Measurements from ENCODE around the gene IQGAP1.
A peak's percentile ranks its signal among the peaks of the same experiment; 100 is the strongest.

Gene IQGAP1

DNA sequence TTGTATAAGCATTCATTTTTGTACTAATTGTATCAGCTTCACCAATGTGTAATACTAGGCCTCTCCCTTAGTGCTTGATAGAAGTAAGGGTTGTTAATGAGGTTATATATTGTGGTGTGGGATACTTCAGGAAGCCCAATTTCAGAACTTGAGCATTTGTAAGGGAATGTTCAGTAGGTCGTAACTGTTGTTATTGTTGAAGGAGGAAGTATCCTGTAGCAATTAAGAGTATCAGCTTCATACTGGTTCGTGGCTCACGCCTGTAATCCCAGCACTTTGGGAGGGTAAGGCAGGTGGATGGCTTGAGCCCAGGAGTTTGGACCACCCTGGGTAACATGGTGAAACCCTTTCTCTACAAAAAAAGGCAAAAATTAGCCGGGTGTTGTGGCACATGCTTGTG is 30.6 kb downstream of the IQGAP1 start:
- TF ChIP-seq JUND (IDR thresholded peaks at IDR 0.05; ENCODE audit: low read depth) = no peak
- in situ Hi-C loops (cut with HindIII; ENCODE audit: low pct_unique_long_range_greater_than_20kb, low sequenced_read_pairs) = no loop called here
- no peak for DNase-seq (ENCODE audit: low read depth in 1 of 2, low spot score in 1 of 2)

DNA sequence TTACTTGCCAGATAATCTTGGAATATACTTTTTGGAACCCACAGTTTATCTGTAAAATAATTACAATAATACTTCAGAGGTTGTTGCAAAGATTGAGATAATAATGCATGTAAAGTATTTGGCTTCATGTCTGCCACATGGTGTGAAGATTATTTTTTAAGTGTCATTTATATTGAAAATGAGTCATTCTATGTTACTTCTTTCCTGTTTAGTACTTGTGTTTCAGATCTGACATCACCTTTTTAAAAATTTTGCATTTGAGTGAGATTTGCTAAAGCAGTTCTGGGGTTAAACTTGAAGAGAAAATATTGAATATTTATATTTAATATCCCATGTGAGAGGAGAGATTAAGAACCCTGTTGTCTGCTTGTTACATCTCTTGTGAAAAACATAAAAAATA is 31.2 kb downstream of the IQGAP1 start:
- no peak for DNase-seq (ENCODE audit: low read depth in 1 of 2, low spot score in 1 of 2)
- in situ Hi-C loops (cut with HindIII; ENCODE audit: low pct_unique_long_range_greater_than_20kb, low sequenced_read_pairs) = no loop called here
- no peak for TF ChIP-seq JUND (IDR thresholded peaks at IDR 0.05; ENCODE audit: low read depth)

DNA sequence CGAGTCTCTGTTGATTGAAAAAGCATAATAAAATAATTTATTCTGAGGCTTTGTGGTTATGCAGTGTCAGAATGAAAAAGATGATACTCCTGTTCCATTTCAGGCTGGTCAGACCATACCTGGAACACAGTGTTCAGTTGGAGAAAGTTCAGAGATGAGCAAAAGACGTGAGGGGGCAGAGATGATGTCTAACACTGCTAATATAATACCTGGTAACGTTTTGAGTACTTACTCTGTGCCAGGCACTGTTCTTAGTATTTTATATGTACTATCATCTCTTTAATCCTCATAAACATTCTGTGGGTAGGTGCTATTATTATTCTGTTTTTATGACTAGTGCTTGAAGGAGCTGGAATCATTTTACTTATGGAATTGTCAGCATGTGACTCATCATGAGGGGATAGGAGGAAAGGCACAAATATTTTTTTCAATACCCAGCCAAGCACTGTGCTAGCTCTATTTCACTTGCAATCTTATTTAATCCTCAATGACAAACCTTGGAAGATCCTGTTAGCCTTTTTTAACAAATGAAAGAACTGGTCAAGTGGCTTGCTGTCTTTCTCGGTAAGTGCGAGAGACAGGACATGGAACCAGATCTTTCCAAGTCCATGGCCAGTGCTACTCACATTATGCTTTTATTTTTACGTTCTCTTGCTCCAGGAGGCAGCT is 31.8 kb downstream of the IQGAP1 start:
- TF ChIP-seq JUND (IDR thresholded peaks at IDR 0.05; ENCODE audit: low read depth) = no peak
- in situ Hi-C loops (cut with HindIII; ENCODE audit: low pct_unique_long_range_greater_than_20kb, low sequenced_read_pairs) = no loop called here
- DNase-seq (ENCODE audit: low read depth in 1 of 2, low spot score in 1 of 2) = no peak

DNA sequence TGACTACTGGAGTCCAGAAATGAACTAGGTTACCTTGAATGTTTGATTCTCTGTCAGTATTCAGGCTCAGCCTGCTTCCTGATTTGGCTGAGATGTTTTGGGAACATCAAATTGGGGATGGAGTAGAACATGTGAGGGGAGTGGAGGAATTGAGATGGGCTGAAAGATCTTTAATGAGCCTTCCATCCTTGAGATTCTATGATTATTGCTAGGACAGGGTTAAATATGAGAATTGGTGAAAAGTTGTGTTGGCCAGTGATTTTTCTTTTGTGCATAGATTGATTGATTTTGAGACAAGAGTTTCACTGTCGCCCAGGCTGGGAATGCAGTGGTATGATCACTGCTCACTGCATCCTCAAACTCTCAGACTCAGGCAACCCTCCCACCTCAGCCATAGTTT is 32.4 kb downstream of the IQGAP1 start:
- no peak for DNase-seq (ENCODE audit: low read depth in 1 of 2, low spot score in 1 of 2)
- no peak for TF ChIP-seq JUND (IDR thresholded peaks at IDR 0.05; ENCODE audit: low read depth)
- in situ Hi-C loops (cut with HindIII; ENCODE audit: low pct_unique_long_range_greater_than_20kb, low sequenced_read_pairs) = no loop called here

DNA sequence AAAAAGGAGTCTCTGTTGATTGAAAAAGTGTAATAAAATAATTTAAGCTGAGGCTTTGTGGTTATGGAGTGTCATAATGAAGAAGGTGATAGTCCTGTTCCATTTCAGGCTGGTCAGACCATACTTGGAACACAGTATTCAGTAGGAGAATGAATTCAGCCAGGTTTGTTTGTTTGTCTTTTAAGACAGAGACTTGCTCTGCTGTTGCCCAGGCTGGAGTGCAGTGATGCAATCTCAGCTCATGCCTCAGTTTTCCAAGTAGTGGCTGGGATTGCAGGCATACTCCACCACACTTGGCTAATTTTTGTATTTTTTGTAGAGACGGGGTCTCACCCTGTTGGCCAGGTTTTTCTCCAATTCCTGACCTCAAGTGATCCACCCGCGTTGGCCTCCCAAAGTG is 33.5 kb downstream of the IQGAP1 start:
- TF ChIP-seq JUND (IDR thresholded peaks at IDR 0.05; ENCODE audit: low read depth) = no peak
- peak in 1 of 2 experiments; percentile 18 for DNase-seq (ENCODE audit: low read depth in 1 of 2, low spot score in 1 of 2)
- in situ Hi-C loops (cut with HindIII; ENCODE audit: low pct_unique_long_range_greater_than_20kb, low sequenced_read_pairs) = no loop called here

DNA sequence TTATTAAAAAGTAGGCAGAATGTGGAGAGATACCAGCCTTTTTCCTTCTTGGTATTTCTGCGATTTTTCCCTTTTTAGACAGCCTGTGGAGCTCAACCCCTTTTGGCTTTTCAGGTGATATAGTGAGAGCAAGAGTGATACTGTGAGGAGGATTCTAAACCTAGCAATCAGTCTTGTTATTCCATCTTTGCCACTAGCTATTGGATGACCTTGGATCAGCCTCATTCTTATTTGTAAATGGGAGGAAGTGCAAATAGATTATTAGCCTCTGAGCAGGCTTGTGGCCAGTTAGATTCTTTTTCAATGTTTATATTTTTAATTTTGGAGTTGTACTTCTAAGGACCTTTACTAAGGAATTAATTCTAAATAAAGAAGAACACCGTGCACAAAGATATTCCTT is 34.0 kb downstream of the IQGAP1 start:
- TF ChIP-seq JUND (IDR thresholded peaks at IDR 0.05; ENCODE audit: low read depth) = no peak
- in situ Hi-C loops (cut with HindIII; ENCODE audit: low pct_unique_long_range_greater_than_20kb, low sequenced_read_pairs) = no loop called here
- no peak for DNase-seq (ENCODE audit: low read depth in 1 of 2, low spot score in 1 of 2)

DNA sequence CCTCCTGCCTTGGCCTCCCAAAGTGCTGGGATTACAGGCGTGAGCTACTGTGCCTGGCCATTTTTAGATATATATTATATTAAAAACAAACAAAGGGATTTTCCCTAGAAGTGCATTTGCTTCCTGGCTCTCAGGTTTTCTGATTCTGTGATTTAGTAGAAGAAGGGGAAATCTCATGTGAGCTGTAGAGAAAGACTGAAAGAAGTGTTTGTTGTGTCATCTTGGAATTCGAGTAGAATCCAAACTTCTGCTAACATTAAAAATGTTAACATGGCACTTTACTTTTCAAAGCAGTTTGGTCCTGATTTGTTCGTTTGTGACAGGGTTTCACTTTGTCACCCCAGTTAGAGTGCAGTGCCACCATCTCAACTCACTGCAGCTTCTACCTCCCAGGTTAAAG is 34.9 kb downstream of the IQGAP1 start:
- in situ Hi-C loops (cut with HindIII; ENCODE audit: low pct_unique_long_range_greater_than_20kb, low sequenced_read_pairs) = no loop called here
- TF ChIP-seq JUND (IDR thresholded peaks at IDR 0.05; ENCODE audit: low read depth) = no peak
- DNase-seq (ENCODE audit: low read depth in 1 of 2, low spot score in 1 of 2) = no peak

DNA sequence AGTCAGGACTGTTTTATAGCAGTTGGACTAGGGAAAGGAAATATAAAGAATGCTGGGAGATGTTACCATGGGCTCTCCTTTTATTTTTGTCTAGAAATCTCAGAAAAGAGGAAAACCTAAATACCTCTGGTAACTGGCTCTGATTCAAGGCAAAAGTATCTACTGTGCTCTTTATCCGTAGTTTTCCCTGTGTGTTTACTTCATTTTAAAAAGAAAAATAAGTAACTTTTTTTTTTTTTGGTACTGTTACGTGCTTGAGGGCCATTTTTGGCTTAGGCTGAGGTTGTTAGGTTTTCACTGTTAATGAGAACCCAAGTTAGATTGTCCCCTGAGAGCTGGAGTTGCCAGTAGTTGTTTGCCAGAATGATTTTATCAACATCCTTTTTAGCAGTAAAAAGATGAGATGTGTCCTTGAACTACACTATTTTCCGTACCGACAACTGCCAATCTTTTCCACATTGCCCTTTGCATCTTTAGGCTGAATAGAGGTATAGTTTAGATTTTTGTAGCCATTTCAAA is 35.8 kb downstream of the IQGAP1 start:
- DNase-seq (ENCODE audit: low read depth in 1 of 2, low spot score in 1 of 2) = no peak
- TF ChIP-seq JUND (IDR thresholded peaks at IDR 0.05; ENCODE audit: low read depth) = no peak
- in situ Hi-C loops (cut with HindIII; ENCODE audit: low pct_unique_long_range_greater_than_20kb, low sequenced_read_pairs) = no loop called here

DNA sequence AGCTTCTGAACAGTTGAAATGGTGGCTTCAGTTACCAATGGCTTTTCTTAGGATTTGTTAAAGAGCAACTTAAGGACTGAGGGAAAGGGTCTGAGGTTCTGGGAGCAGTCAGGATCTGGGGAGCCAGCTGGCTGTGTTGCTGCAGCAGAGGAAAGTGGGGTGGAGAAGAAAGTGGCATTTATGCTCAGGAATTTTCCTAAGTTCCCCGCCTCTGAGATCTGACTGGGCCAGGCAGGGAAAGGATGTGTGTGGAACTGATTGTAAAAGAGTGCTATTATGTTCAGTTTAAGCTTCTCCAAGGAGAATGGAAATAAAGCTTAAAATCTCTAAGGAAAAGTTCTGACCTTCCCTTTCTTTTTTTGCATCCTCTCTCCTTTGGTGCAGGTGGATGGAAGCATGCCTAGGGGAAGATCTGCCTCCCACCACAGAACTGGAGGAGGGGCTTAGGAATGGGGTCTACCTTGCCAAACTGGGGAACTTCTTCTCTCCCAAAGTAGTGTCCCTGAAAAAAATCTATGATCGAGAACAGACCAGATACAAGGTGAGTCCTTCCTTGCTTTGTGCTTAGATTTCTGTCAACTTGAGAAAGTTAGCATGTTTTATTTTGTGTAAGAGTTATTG is 37.8 kb downstream of the IQGAP1 start:
- in situ Hi-C loops (cut with HindIII; ENCODE audit: low pct_unique_long_range_greater_than_20kb, low sequenced_read_pairs) = no loop called here
- DNase-seq (ENCODE audit: low read depth in 1 of 2, low spot score in 1 of 2) = no peak
- no peak for TF ChIP-seq JUND (IDR thresholded peaks at IDR 0.05; ENCODE audit: low read depth)

DNA sequence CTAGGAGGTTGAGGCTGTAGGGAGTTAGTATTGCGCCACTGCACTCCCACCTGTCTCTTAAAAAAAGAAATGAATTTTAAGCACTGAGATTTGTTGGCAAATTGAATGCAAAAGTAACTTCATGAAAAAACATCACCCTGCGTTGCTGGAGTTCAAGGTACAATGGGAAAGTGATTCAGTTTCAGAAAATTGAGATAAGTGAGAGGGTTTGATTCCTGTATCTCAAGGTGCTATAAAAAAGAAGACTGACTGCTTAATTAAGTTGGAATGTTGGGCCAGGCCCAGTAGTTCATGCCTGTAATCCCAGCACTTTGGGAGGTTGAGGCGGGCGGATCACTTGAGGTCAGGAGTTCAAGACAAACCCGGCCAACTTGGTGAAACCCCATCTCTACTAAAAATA is 39.1 kb downstream of the IQGAP1 start:
- in situ Hi-C loops (cut with HindIII; ENCODE audit: low pct_unique_long_range_greater_than_20kb, low sequenced_read_pairs) = no loop called here
- no peak for DNase-seq (ENCODE audit: low read depth in 1 of 2, low spot score in 1 of 2)
- no peak for TF ChIP-seq JUND (IDR thresholded peaks at IDR 0.05; ENCODE audit: low read depth)

DNA sequence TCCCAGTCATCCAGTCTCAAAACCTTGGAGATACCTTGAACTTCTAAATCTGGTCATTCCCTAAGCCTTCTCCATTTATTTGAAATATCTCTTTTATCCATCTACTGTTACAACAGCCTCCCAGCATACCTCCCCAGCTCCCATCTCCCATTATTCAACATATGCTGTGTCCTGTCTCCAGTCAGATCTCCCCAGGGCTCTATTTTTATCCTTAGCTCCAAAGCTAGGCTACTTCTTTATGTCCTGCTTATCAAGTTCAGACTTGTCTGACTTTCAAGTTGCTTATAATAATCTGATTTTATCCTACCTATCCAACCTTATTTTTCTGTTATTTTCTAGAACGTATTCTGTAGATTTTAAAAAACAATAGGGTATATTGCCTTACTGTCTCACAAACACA is 44.2 kb downstream of the IQGAP1 start:
- in situ Hi-C loops (cut with HindIII; ENCODE audit: low pct_unique_long_range_greater_than_20kb, low sequenced_read_pairs) = no loop called here
- no peak for DNase-seq (ENCODE audit: low read depth in 1 of 2, low spot score in 1 of 2)
- TF ChIP-seq JUND (IDR thresholded peaks at IDR 0.05; ENCODE audit: low read depth) = no peak

DNA sequence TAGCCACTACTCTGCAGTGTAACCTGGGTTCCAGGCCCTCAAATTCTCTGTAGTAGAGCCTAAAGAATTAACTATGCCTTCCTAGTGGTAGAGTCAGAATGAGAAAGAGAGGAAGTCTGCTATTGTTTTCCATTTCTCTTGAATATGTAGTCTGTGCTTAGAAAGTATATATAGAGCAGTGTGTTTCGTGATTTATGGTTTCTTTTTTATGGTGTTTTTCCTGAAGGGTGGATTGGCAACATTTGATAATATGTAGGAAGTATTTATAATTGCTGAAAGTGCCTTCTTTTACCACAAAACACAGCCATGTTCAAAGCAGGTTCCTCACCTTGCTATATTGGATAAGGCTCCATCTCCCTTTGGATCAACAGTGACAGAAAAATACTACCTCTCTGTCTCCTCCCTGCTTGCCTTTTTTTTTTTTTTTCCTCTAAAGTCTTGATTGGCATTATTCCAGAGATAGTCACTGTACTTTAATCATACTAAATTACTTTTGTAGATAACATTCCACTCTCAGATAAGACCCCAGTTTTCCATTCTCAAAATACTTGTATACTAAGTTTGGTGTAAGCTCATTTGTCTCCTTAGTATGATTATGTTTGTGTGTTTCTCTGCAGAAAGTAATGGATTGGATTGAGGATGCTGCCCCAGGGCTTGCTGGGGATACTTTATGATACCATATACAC is 47.8 kb downstream of the IQGAP1 start:
- in situ Hi-C loops (cut with HindIII; ENCODE audit: low pct_unique_long_range_greater_than_20kb, low sequenced_read_pairs) = no loop called here
- DNase-seq (ENCODE audit: low read depth in 1 of 2, low spot score in 1 of 2) = no peak
- no peak for TF ChIP-seq JUND (IDR thresholded peaks at IDR 0.05; ENCODE audit: low read depth)

DNA sequence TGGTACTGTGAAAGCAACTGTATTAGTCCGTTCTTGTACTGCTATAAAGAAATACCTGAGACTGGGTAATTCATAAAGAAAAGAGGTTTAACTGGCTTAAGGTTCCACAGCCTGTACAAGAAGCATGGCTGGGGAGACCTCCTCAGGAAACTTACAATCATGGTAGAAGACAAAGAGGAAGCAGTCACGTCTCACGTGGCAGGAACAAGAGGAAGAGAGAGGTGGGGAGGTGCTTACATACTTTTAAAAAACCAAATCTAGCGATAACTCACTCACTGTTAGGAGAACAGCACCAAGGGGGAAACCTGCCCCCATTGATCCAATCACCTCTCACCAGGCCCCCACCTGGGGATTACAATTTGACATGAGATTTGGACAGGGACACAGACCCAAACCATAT is 48.9 kb downstream of the IQGAP1 start:
- no peak for DNase-seq (ENCODE audit: low read depth in 1 of 2, low spot score in 1 of 2)
- in situ Hi-C loops (cut with HindIII; ENCODE audit: low pct_unique_long_range_greater_than_20kb, low sequenced_read_pairs) = no loop called here
- TF ChIP-seq JUND (IDR thresholded peaks at IDR 0.05; ENCODE audit: low read depth) = no peak

Data from T47D (cell line).